ELF-1 (cell line): Measurements from ENCODE around the gene ROBO2.

Experiments
- DNase-seq: peaks from one replicate; pipeline ENCODE4 v3.0.0-alpha.2; 2016; ENCODE audit warnings: low read depth, low spot score

The ROBO2 gene

DNA sequence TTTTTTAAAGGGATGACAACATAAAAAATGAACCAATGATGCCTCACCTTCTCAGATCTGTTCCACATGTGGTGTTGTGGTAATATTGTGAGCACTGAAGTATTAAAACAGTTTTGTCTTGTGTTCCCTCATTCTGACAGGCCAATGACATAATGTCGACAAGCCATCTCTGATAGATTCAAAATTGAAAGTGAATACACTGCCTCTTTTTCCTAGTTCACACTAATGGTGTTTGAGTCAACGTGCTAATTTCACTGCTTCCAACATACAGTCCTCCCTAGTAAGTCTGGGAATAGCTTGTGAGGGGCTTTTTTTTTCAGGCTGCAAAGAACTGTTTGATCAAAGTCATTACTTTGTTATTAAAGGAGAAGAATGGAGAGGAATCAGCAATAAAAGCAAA is 82.8 kb downstream of the ROBO2 start:
- DNase-seq: no peak

- DNase-seq: no peak
Observed at GRCh38 chr3:77125966-77126365, 86.1 kb downstream of the ROBO2 start.

GRCh38 chr3:77134769-77135168 is 94.9 kb downstream of the ROBO2 start:
- DNase-seq: no peak

DNA sequence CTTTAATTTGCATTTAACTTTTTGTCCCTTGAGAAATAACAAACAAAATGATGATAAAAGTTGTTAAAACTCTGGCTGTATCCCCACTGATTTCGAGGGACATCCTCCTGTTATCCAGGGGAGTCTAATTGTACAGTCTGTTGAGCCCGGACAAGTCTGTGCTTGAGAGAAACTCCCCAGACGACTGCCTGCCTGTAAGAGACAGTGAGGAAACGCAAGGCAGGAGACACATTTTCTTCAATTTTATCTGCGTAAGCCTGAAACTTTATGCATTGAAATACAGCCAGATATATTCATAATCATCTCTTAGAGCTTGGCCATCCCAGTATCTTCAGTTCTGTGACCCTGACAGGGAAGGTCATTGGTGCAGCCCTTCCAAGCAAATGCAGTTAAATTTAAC is 97.7 kb downstream of the ROBO2 start:
- DNase-seq: no peak

- DNase-seq: no peak
Observed at GRCh38 chr3:77139624-77140023, 99.7 kb downstream of the ROBO2 start.

DNA sequence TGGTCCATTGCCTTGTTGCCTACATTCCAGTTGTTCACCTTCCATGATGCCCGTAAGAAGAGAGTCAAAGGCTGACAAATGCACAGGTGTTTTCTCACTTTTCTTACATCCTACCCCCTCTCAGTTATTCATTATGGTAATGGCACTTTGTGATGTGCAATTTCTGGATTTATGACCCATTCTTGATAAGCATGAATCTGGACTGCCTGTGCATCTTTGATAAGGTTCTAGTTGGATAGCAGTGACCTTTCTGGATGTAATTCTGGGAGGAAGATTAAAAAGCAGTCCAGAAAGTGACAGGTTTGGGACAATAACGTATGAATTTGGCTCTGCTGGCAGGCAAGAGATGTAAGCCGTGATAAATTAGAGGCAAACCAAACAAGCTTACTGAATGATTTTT is 101.5 kb downstream of the ROBO2 start:
- no peak for DNase-seq

DNA sequence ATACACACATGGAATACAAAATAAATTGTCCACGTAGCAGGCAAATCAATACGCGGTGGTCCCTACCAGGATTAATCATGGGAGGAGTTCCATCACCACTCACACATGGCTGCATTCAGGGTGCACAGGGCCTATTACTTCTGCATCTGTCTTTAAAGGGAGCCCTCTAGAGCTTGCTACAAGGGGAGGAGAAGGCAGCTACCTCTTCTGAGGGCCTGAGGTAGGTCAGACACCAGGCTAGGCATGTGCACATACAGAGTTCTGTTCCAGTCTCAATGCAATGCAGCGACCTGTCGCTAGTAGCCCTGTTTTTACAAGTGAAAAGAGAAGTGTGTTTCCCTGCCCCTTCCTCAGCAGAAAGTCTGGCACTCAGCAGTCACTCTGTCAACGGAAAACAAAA is 102.7 kb downstream of the ROBO2 start:
- no peak for DNase-seq

DNA sequence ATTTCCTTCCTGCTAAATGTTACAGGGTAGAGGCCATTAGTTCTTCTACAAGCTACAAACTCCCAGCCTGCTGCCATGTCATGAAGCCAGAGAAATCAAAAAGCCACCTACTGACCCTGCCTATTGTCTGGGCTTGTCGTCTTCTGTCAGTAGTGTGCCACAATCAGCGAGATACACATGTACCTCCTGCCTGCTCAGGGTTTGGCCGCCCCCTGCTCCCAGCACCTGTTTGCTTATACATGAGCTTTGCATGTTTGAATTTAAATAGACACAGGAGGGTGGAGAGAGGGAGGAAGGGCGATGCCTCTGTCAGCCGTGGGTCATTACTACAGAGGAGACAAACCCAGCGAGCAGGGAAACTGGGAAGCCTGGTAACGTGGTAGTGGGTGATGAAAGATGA is 106.1 kb downstream of the ROBO2 start:
- DNase-seq: no peak

DNA sequence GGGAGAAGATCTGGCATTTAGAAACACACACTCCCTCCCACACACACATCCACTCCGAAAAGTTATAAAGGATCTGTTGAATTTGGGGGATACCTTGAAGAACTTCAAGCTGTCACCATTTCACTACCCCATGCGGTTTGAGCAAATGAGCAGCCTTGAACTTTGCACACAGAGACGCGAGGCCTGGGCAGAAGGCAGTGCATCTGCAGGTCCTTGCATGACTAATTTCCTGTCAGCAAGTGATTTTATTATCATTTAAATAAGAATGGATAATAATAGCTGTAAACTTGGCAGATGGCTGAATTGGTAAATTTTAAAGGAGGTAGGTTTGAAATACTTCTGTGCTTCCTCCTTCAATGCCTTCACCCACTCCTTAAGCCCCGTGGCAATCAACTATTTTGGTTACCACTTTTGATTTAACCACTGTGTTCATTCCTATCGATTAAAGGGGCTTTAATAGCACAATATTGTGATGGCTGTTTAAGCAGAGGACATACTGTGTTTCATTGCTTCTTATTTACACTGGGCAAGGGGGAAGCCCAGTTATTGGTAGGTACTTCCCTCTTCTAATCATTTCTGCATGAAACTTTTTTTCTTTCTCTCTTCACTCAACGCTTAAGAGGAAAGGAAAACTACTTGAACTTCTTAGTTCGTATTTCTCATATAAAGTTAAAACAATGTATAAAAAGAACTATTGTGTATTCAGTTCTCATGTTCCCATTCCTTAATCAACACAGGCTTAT is 108.1 kb downstream of the ROBO2 start:
- DNase-seq: no peak

- no peak for DNase-seq
Observed at GRCh38 chr3:77149382-77149781, 109.5 kb downstream of the ROBO2 start.

DNA sequence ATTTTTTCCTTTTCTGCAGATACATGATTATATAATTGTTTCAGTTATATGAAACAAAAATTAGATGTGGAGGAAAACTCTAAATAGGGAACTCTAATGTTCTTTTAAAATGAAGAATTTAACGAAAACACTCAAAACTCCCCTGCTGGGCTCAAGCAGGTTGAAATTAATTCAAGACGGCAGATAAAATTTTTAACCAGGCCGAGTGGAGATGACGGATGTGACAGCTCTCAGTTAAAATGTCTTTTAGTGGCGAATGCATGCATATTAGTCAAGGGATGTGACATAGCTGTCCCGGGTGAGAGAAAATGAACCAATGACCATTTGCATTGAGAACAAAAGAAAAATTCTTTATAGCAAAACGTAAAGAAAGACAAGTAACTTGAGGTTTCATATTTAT is 110.1 kb downstream of the ROBO2 start:
- DNase-seq: no peak

DNA sequence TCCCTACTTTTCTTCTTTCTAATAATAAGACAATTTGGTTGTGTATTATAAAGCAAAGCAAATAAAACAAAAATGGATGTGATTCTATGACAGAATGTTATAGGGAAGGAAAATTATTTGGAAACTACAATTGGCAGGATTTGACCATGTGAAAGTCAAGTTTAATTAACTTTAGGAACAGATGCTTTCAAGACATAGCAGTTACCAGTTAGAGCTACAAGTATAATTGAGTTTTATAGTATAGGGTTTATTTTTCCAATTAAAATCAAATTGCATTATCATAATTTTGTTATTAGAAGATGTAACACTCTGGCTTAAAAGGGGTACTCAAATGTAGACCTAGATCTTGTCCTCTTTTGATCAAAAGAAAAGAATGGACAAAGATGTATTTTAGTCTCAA is 110.9 kb downstream of the ROBO2 start:
- DNase-seq: no peak

- DNase-seq: no peak
Observed at GRCh38 chr3:77158730-77159581, 119.1 kb downstream of the ROBO2 start.

DNA sequence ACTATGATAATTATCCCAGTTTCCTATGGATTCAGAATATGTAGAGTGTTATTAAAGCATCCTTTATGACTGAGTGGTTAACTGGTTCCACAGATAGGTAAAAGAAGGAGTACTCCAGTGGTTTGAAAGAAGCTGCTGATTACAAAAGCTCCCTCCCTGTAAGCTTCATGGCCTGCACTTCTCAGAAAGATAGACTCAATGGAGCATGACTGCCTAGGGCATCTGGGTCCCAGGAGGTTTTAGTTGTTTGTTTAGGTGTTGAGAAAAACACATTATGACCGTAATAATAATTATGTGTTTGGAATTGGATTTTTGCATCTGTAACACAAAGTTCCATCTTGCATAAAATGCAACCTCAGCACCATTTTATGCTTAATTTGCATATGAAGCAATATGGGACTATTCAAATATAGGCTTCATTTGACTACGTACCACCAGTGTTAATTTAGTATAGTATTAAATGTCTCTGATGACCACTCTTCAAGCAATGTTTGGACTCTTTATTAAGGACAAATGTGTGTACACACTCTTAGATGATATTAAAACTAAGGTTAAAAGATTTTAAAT is 121.1 kb downstream of the ROBO2 start:
- no peak for DNase-seq

- DNase-seq: no peak
Observed at GRCh38 chr3:77169823-77170222, 129.9 kb downstream of the ROBO2 start.

- no peak for DNase-seq
Observed at GRCh38 chr3:77171026-77171425, 131.1 kb downstream of the ROBO2 start.

- peak; percentile 1 for DNase-seq
Observed at GRCh38 chr3:77179762-77180161, 139.9 kb downstream of the ROBO2 start.

GRCh38 chr3:77182341-77182740 is 142.4 kb downstream of the ROBO2 start:
- DNase-seq: no peak

- DNase-seq: no peak
Observed at GRCh38 chr3:77186319-77186718, 146.4 kb downstream of the ROBO2 start.

- DNase-seq: no peak
Observed at GRCh38 chr3:77186728-77187127, 146.8 kb downstream of the ROBO2 start.

DNA sequence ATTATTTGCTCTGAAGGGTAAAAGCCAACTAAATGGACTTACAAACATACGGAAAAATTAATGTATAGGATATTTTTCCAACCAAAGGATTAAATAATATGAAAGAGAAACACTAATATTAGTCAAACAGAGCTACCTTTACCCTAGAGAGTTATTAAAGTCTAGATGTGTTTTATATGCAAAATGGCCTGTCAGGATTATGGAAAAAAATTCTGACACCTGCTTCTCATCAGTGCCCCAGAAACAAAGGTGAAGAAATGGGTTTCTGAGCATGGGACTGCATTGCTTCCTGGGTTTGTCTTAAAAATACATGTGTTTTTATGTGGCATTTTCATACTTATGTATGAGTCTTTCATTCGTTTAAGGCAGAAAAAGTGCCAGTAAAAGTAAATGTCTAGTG is 148.3 kb downstream of the ROBO2 start:
- no peak for DNase-seq

DNA sequence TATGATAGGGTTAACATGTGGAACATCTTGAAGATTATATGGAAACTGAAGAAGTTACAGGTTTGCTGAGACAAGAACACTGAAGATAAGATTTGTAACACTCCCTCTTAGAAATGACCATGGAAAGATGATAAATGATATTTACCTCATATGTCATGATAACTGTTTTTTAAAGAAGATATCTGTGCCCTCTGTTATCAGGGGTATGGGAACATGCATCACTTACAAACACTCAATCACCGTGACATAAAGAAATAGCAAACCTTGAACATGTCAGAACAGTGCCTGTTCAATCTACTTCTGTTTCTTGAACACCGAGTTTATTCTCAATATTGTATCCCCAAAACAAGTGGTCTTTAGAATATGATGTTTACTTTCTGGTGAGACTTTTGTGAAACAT is 149.4 kb downstream of the ROBO2 start:
- DNase-seq: no peak

- DNase-seq: no peak
Observed at GRCh38 chr3:77189684-77190083, 149.8 kb downstream of the ROBO2 start.
